ENCODE data around the gene STK25. TPM values are rescaled to one million over a fixed set of nuclear protein-coding genes. Genes with fewer than 3 reads are reported as not detected.

Gene STK25
- total RNA-seq, 2 experiments from 2014 or later, result 120 to 201 TPM

GRCh38 chr2:241553981-241554380, 45.6 kb upstream of the STK25 start:
- TF ChIP-seq, protein P1, sequence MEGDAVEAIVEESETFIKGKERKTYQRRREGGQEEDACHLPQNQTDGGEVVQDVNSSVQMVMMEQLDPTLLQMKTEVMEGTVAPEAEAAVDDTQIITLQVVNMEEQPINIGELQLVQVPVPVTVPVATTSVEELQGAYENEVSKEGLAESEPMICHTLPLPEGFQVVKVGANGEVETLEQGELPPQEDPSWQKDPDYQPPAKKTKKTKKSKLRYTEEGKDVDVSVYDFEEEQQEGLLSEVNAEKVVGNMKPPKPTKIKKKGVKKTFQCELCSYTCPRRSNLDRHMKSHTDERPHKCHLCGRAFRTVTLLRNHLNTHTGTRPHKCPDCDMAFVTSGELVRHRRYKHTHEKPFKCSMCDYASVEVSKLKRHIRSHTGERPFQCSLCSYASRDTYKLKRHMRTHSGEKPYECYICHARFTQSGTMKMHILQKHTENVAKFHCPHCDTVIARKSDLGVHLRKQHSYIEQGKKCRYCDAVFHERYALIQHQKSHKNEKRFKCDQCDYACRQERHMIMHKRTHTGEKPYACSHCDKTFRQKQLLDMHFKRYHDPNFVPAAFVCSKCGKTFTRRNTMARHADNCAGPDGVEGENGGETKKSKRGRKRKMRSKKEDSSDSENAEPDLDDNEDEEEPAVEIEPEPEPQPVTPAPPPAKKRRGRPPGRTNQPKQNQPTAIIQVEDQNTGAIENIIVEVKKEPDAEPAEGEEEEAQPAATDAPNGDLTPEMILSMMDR (conservative IDR thresholded peaks at IDR 0.05; ENCODE audit: low read length), result no peak
- TF ChIP-seq EZH2phosphoT487 (IDR thresholded peaks at IDR 0.05; ENCODE audit: borderline replicate concordance, low read depth, low read length), result no peak
- no peaks in the 10 kb centered on the region for H3K36me3 ChIP-seq (ENCODE audit: insufficient read depth, low read length)
- CTCF ChIA-PET (ENCODE audit: unreplicated experiment), result no interaction called here

GRCh38 chr2:241553512-241553830, 45.1 kb upstream of the STK25 start:
- no peak for DNase-seq (ENCODE audit: low spot score)
- TF ChIP-seq, protein P1 (conservative IDR thresholded peaks at IDR 0.05; ENCODE audit: low read length), result no peak
- no peak for TF ChIP-seq EZH2phosphoT487 (IDR thresholded peaks at IDR 0.05; ENCODE audit: borderline replicate concordance, low read depth, low read length)
- no TSS peak for BruUV-seq (replicated peaks)
- no peaks in the 10 kb centered on the region for H3K36me3 ChIP-seq (ENCODE audit: insufficient read depth, low read length)
- H2AFZ ChIP-seq (ENCODE audit: low read length), result no peak overlapping the region
- POLR2A ChIA-PET, result interaction anchor here (0.6 kb wide), 1 partner anchor 109 kb away, joined by 5 read pairs; no protein-coding TSS in a partner anchor
- H3K79me2 ChIP-seq (ENCODE audit: insufficient read depth, low read depth, low read length), result no peaks in the 10 kb centered on the region
- H3K4me1 ChIP-seq (ENCODE audit: insufficient read depth, low read length, poor library complexity, severe bottlenecking), result peaks cover 7% of the 10 kb centered on the region
- no peaks in the 10 kb centered on the region for H4K20me1 ChIP-seq (ENCODE audit: insufficient read depth, low read length)
- no peak overlapping the region for H3K4me2 ChIP-seq (ENCODE audit: low read length)
- CTCF ChIA-PET (ENCODE audit: unreplicated experiment), result no interaction called here
- intact Hi-C loops (cut with micrococcal nuclease; ENCODE audit: unreplicated experiment), result no loop called here
- H3K9me2 ChIP-seq (ENCODE audit: insufficient read depth, low read length), result no peaks in the 10 kb centered on the region
- H3K27ac ChIP-seq (ENCODE audit: low read depth, low read length, poor library complexity, severe bottlenecking), result no peak overlapping the region
- H3K9me3 ChIP-seq (ENCODE audit: low read length), result no peaks in the 10 kb centered on the region
- H3K4me3 ChIP-seq (ENCODE audit: low read depth, low read length, poor library complexity, severe bottlenecking), result no peak overlapping the region

More at GRCh38 chr2:241553981-241554380, 45.6 kb upstream of the STK25 start:
- Histone ChIP-seq H3K79me2 (ENCODE audit: insufficient read depth, low read depth, low read length) (no peaks in the 10 kb centered on the region), H3K4me2 (ENCODE audit: low read length) (no peak overlapping the region), H4K20me1 (ENCODE audit: insufficient read depth, low read length) (no peaks in the 10 kb centered on the region), H3K4me1 (ENCODE audit: insufficient read depth, low read length, poor library complexity, severe bottlenecking) (peaks cover 7% of the 10 kb centered on the region), H3K27ac (ENCODE audit: low read depth, low read length, poor library complexity, severe bottlenecking) (no peak overlapping the region), H2AFZ (ENCODE audit: low read length) (no peak overlapping the region), H3K4me3 (ENCODE audit: low read depth, low read length, poor library complexity, severe bottlenecking) (no peak overlapping the region), H3K9me3 (ENCODE audit: low read length) (no peaks in the 10 kb centered on the region), H3K9me2 (ENCODE audit: insufficient read depth, low read length) (no peaks in the 10 kb centered on the region)
- POLR2A ChIA-PET, result interaction anchor here (0.5 kb wide), 1 partner anchor 508 kb away, joined by 3 read pairs; no protein-coding TSS in a partner anchor
- DNase-seq (ENCODE audit: low spot score), result no peak
- no TSS peak for BruUV-seq (replicated peaks)
- intact Hi-C loops (cut with micrococcal nuclease; ENCODE audit: unreplicated experiment), result no loop called here

GRCh38 chr2:241551998-241552737, 43.8 kb upstream of the STK25 start:
- Histone ChIP-seq H3K36me3 (ENCODE audit: insufficient read depth, low read length) (no peaks in the 10 kb centered on the region), H3K4me3 (ENCODE audit: low read depth, low read length, poor library complexity, severe bottlenecking) (no peak overlapping the region), H3K9me3 (ENCODE audit: low read length) (no peaks in the 10 kb centered on the region), H3K27ac (ENCODE audit: low read depth, low read length, poor library complexity, severe bottlenecking) (no peak overlapping the region), H2AFZ (ENCODE audit: low read length) (no peak overlapping the region), H3K4me2 (ENCODE audit: low read length) (no peak overlapping the region), H4K20me1 (ENCODE audit: insufficient read depth, low read length) (no peaks in the 10 kb centered on the region), H3K79me2 (ENCODE audit: insufficient read depth, low read depth, low read length) (no peaks in the 10 kb centered on the region), H3K4me1 (ENCODE audit: insufficient read depth, low read length, poor library complexity, severe bottlenecking) (peaks cover 7% of the 10 kb centered on the region), H3K9me2 (ENCODE audit: insufficient read depth, low read length) (no peaks in the 10 kb centered on the region)
- no TSS peak for BruUV-seq (replicated peaks)
- POLR2A ChIA-PET, result no interaction called here
- DNase-seq (ENCODE audit: low spot score), result no peak
- TF ChIP-seq, protein P1 (conservative IDR thresholded peaks at IDR 0.05; ENCODE audit: low read length), result no peak
- no peak for TF ChIP-seq EZH2phosphoT487 (IDR thresholded peaks at IDR 0.05; ENCODE audit: borderline replicate concordance, low read depth, low read length)
- intact Hi-C loops (cut with micrococcal nuclease; ENCODE audit: unreplicated experiment), result no loop called here
- CTCF ChIA-PET (ENCODE audit: unreplicated experiment), result no interaction called here
